Esophagus muscularis mucosa (tissue), 4 donors: ENCODE data around the gene LRP2BP.

Experiments
- CTCF ChIP-seq, 3 experiments: fragments of 200-600 bp in 2 of 3; fragments of 450-650 bp in 1 of 3; sonication (generic) in 2 of 3; IDR thresholded peaks; one replicate each; pipeline ENCODE4 v1.5.1; 2017 to 2019; ENCODE audit warnings: antibody characterized with exemption in 3 of 3, mild to moderate bottlenecking in 2 of 3, moderate library complexity in 1 of 3
- EP300 ChIP-seq: sonication (generic); formaldehyde crosslinking; IDR thresholded peaks from one replicate; pipeline ENCODE4 v1.6.1; 2017; ENCODE audit warnings: antibody characterized with exemption
- POLR2A ChIP-seq: fragments of 450-650 bp; IDR thresholded peaks from one replicate; pipeline ENCODE4 v1.6.1; 2017; ENCODE audit warnings: antibody characterized with exemption, moderate library complexity, mild to moderate bottlenecking, low read depth
- POLR2AphosphoS5 ChIP-seq, 2 donors: sonication (generic); formaldehyde crosslinking; IDR thresholded peaks; one replicate each; pipeline ENCODE4 v1.6.1; 2017; ENCODE audit warnings: antibody characterized with exemption in 2 of 2

GRCh38 chr4:185328586-185328985, 67.1 kb downstream of the LRP2BP start:
- TF ChIP-seq CTCF (IDR thresholded peaks at IDR 0.05), result no peak
- no peak for TF ChIP-seq POLR2A
- TF ChIP-seq POLR2AphosphoS5 (IDR thresholded peaks at IDR 0.05), result no peak
- TF ChIP-seq EP300, result no peak
